Calu3 (cell line): Measurements from ENCODE around the gene BBIP1. TPM values are rescaled to one million over a fixed set of nuclear protein-coding genes. Genes with fewer than 3 reads are reported as not detected.

Experiments
- BruUV-seq: library from RNA; stranded (reverse); fragments of 400-500 nt; replicated peaks from 2 replicates; lab custom pipeline; 2021; lab: Mats Ljungman, UMichigan
- CTCF ChIA-PET: fragments of 300-600 bp; sonication (Branson Sonifier 250); formaldehyde crosslinking; loops from one replicate; lab custom pipeline; 2022; ENCODE audit warnings: antibody characterized with exemption; lab: Charles Lee
- DNase-seq: peaks from one replicate; pipeline ENCODE4 v3.0.0; 2022
- H3K27ac Mint-ChIP-seq: one replicate; pipeline ENCODE4 v1.8.0; 2022; ENCODE audit warnings: mixed read lengths; ENCODE audit not compliant: unreplicated experiment
- H3K27me3 Mint-ChIP-seq: one replicate; pipeline ENCODE4 v1.8.0; 2022; ENCODE audit warnings: mixed read lengths; ENCODE audit not compliant: unreplicated experiment
- H3K36me3 Mint-ChIP-seq: one replicate; pipeline ENCODE4 v1.8.0; 2022; ENCODE audit warnings: mild to moderate bottlenecking, moderate library complexity, mixed read lengths; ENCODE audit not compliant: insufficient read depth, unreplicated experiment
- H3K4me1 Mint-ChIP-seq: one replicate; pipeline ENCODE4 v1.8.0; 2022; ENCODE audit warnings: mild to moderate bottlenecking, low read depth, mixed read lengths; ENCODE audit not compliant: unreplicated experiment
- H3K4me3 Mint-ChIP-seq: one replicate; pipeline ENCODE4 v1.8.0; 2022; ENCODE audit warnings: mild to moderate bottlenecking, low read depth, moderate library complexity, mixed read lengths; ENCODE audit not compliant: unreplicated experiment
- H3K9me3 Mint-ChIP-seq: one replicate; pipeline ENCODE4 v1.8.0; 2022; ENCODE audit warnings: low read depth, mixed read lengths; ENCODE audit not compliant: unreplicated experiment
- intact Hi-C: fragments of 100-400 bp; cut with micrococcal nuclease; formaldehyde crosslinking; loops from one replicate; pipeline ENCODE4 v1.10.0; 2022; ENCODE audit not compliant: unreplicated experiment
- total RNA-seq: library from RNA; stranded (reverse); gene quantifications from 2 replicates; pipeline ENCODE4 v1.2.3, GENCODE V29; 2022
- TF ChIP-seq, protein P1 (sequence below): fragments of 200-600 bp; IDR thresholded peaks from one replicate; pipeline ENCODE4 v1.8.0; 2022; ENCODE audit warnings: antibody characterized with exemption; ENCODE audit not compliant: unreplicated experiment

BBIP1 gene
- total RNA-seq, 1 experiment from 2014 or later = 15.8 TPM

DNA sequence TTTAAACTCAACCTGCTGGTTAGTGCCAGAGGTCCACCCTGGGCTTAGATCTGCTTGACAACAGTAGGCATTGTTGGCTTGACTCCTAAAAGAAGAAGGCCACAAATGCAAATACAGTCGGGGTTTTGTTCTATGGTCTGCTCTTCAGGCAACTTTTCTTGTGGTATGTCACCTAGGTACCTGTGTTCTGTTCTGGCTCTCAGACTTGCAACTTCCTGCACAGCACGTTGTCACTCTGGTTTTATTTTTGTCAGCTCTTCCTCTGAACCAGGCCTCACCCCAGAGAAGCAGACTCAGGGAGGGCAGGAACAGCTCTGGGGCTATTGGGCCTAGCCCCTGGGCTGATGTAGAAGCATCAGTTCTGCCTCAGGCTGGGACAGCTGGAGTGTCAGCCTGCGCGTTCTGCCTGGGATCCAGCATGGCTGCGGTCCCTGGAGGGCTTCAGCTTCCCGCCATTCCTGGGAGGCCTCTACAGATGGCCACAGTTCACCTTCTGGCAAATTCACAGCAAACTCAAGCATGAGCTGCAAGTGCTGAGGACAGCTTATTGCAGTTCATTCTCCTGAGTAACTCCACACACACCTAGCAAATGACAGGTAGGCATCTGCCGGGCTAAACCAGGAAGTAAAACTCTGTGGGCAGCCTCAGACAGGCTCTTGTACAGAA lies 58.3 kb downstream of the BBIP1 start:
- H3K27ac Mint-ChIP-seq = no peak overlapping the region
- H3K4me1 Mint-ChIP-seq = peaks cover 22% of the 10 kb centered on the region

DNA sequence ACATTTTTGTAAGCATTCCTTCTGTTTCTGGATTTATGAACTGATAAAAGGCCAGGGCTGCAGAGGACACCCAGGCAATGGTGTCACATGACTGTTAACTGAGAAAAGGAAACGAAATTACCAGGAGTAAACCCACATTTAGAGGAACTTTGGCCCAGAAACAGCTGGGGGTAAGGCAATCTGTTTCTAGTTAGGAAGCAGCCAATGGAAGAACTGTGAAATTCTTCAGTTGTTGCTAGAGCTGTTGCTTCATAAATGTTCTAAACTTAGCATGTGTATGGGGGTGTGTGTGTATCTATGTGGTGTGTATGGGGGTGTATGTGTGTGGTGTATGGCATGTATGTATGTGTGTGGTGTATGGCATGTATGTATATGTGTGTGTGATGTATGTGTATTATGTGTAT lies 59.0 kb downstream of the BBIP1 start:
- Mint-ChIP-seq H3K4me1 (peaks cover 15% of the 10 kb centered on the region), H3K4me3 (no peak overlapping the region), H3K9me3 (peaks cover 2% of the 10 kb centered on the region), H3K27me3 (no peaks in the 10 kb centered on the region), H3K36me3 (no peaks in the 10 kb centered on the region), H3K27ac (no peak overlapping the region)
- CTCF ChIA-PET = interaction anchor here (0.6 kb wide), 1 partner anchor 58 kb away, joined by 4 read pairs; no protein-coding TSS in a partner anchor
- TF ChIP-seq, protein P1, sequence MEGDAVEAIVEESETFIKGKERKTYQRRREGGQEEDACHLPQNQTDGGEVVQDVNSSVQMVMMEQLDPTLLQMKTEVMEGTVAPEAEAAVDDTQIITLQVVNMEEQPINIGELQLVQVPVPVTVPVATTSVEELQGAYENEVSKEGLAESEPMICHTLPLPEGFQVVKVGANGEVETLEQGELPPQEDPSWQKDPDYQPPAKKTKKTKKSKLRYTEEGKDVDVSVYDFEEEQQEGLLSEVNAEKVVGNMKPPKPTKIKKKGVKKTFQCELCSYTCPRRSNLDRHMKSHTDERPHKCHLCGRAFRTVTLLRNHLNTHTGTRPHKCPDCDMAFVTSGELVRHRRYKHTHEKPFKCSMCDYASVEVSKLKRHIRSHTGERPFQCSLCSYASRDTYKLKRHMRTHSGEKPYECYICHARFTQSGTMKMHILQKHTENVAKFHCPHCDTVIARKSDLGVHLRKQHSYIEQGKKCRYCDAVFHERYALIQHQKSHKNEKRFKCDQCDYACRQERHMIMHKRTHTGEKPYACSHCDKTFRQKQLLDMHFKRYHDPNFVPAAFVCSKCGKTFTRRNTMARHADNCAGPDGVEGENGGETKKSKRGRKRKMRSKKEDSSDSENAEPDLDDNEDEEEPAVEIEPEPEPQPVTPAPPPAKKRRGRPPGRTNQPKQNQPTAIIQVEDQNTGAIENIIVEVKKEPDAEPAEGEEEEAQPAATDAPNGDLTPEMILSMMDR = no peak
- intact Hi-C loops = no loop called here
- no TSS peak for BruUV-seq
- no peak for DNase-seq

More for the DNA sequence above, 58.3 kb downstream of the BBIP1 start:
- Mint-ChIP-seq H3K4me3 (no peak overlapping the region), H3K27me3 (no peaks in the 10 kb centered on the region), H3K36me3 (no peaks in the 10 kb centered on the region), H3K9me3 (peaks cover 2% of the 10 kb centered on the region)
- intact Hi-C loops = no loop called here
- BruUV-seq = no TSS peak
- DNase-seq = no peak
- TF ChIP-seq, protein P1 = no peak
- CTCF ChIA-PET = interaction anchor here (0.9 kb wide), 1 partner anchor 11 kb away, joined by 3 read pairs; the partner anchor contains the start of gene PDCD4

DNA sequence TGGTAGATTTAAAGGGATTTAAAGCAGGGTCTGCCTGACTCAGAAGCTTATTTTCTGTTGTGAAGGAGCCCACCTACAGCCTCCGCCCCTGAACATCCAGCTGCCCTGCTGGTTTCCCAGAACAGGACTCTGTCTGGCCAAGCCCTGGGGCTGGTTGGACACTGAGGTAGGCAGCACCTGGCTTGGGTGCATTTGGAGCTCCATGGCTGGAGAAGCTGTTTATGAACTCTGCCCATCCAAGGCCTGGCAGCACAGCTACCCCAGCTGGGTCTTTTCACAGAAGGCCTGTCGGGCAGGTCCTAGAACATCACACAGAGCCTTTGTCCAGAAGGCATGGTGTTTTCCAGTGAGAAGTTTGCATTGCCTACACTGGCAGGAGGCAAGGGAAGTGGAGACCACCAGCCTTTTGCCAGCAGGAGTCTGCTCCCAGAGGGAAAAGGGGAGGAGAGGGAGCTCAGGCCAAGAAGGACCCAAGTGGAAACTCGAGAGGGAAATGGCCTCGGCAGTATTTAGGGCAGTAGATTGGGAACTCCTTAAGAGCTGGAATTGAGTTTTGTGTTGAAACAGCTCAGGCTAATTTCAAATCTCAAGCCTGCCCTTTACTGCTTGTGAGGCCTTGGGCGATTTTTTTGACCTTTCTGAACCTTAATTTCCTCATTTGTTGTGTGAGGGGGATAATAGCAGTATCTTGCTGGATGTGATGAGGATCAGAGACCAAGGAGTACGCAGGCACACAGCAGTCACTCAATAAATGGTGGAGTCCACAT lies 59.6 kb downstream of the BBIP1 start:
- Mint-ChIP-seq H3K27me3 (no peaks in the 10 kb centered on the region), H3K27ac (no peak overlapping the region), H3K4me1 (peaks cover 9% of the 10 kb centered on the region), H3K9me3 (peaks cover 2% of the 10 kb centered on the region), H3K4me3 (no peak overlapping the region), H3K36me3 (no peaks in the 10 kb centered on the region)
- no TSS peak for BruUV-seq
- intact Hi-C loops = no loop called here
- DNase-seq = no peak
- TF ChIP-seq, protein P1 = no peak
- CTCF ChIA-PET = interaction anchor here (0.6 kb wide), 1 partner anchor 58 kb away, joined by 4 read pairs; no protein-coding TSS in a partner anchor

DNA sequence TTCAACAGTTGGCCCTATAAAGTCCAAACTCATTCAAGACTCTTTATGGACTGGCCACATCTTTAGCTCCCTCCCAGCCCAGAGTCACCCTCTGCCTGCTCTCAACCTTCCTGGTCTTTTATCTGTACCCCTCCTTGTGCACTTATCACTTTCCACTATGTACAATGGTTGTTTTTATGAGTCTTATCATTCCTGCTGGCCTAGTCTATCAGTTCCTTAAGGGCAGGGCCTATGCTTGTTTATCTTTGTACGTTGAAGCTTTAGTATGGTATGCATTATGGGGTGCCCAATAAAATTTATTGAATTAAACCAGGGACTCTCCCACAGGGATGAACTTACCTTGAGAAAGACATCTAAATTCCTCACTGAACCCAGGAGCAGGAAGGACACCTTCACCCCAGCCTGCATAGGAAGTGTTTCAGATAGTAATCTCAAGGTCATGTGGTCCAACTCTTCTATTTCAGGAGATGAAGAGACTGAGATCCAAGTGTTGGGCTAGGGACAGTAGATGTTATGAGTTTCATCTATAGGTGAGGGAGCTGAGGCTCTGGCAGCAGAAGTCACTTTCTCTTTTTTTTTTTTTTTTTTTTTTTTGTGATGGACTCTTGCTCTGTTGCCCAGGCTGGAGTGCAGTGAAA lies 60.6 kb downstream of the BBIP1 start:
- no peaks in the 10 kb centered on the region for H3K27me3 Mint-ChIP-seq
- H3K27ac Mint-ChIP-seq = no peak overlapping the region
- H3K9me3 Mint-ChIP-seq = peaks cover 2% of the 10 kb centered on the region
- CTCF ChIA-PET = no interaction called here
- DNase-seq = no peak
- no TSS peak for BruUV-seq
- H3K4me3 Mint-ChIP-seq = no peak overlapping the region
- TF ChIP-seq, protein P1 = no peak
- peaks cover 12% of the 10 kb centered on the region for H3K4me1 Mint-ChIP-seq
- H3K36me3 Mint-ChIP-seq = no peaks in the 10 kb centered on the region
- intact Hi-C loops = no loop called here
